GM19023 (cell line): ENCODE measurements around the gene CREB1.
"Not testable (repeated sequence)": the region's sequence is repeated elsewhere in the genome, so short reads cannot be mapped to it uniquely, and the experiment has no call there.

Experiments
- ATAC-seq: cut with Tn5 transposase; IDR thresholded peaks from one replicate; pipeline ENCODE4 v1.9.1; 2021; ENCODE audit warnings: mild to moderate bottlenecking, moderate library complexity; ENCODE audit not compliant: unreplicated experiment

Gene CREB1

GRCh38 chr2:207529330-207530159, at the start of gene CREB1:
CREB1 (plus strand) TSS chr2:207529962; CDS start chr2:207555636, 25,674 bp downstream.
- ATAC-seq = peak; percentile 87

- ATAC-seq = no peak
These were observed 49.2 kb upstream of the CREB1 start for GRCh38 chr2:207480521-207481040.

GRCh38 chr2:207481924-207482323, 47.8 kb upstream of the CREB1 start:
- no peak for ATAC-seq

- ATAC-seq = no peak
These were observed 47.1 kb upstream of the CREB1 start for GRCh38 chr2:207482630-207483029.

GRCh38 chr2:207483066-207483465, 46.7 kb upstream of the CREB1 start:
- no peak for ATAC-seq

GRCh38 chr2:207483477-207483876, 46.3 kb upstream of the CREB1 start:
- ATAC-seq = no peak

- no peak for ATAC-seq
These were observed 45.0 kb upstream of the CREB1 start for GRCh38 chr2:207484444-207485391.

- no peak for ATAC-seq
These were observed 42.0 kb upstream of the CREB1 start for GRCh38 chr2:207487650-207488311.

- ATAC-seq = no peak
These were observed 40.5 kb upstream of the CREB1 start for GRCh38 chr2:207489251-207489650.

GRCh38 chr2:207490441-207490840, 39.3 kb upstream of the CREB1 start:
- no peak for ATAC-seq

- ATAC-seq = no peak
These were observed 38.7 kb upstream of the CREB1 start for GRCh38 chr2:207491086-207491485.

GRCh38 chr2:207491956-207492355, 37.8 kb upstream of the CREB1 start:
- no peak for ATAC-seq

GRCh38 chr2:207492461-207492860, 37.3 kb upstream of the CREB1 start:
- no peak for ATAC-seq

- no peak for ATAC-seq
These were observed 35.6 kb upstream of the CREB1 start for GRCh38 chr2:207494137-207494536.

- ATAC-seq = not testable (repeated sequence)
These were observed 32.8 kb upstream of the CREB1 start for GRCh38 chr2:207496936-207497335.

- ATAC-seq = no peak
These were observed 32.2 kb upstream of the CREB1 start for GRCh38 chr2:207497596-207497995.

- no peak for ATAC-seq
These were observed 31.3 kb upstream of the CREB1 start for GRCh38 chr2:207498427-207498826.

GRCh38 chr2:207499114-207499513, 30.6 kb upstream of the CREB1 start:
- no peak for ATAC-seq

GRCh38 chr2:207501802-207502576, 27.8 kb upstream of the CREB1 start:
- no peak for ATAC-seq

- no peak for ATAC-seq
These were observed 27.1 kb upstream of the CREB1 start for GRCh38 chr2:207502577-207503198.
